ENCODE measurements around the gene ZC3H10. TPM values are rescaled to one million over a fixed set of nuclear protein-coding genes. Genes with fewer than 3 reads are reported as not detected.

ZC3H10 gene
- polyA plus RNA-seq, 1 donor from 2014 or later: 6.7 TPM

GRCh38 chr12:56122637-56123036 is 4.6 kb downstream of the ZC3H10 start:
- H3K27ac ChIP-seq (ENCODE audit: low read length): no peak overlapping the region
- H3K9me2 ChIP-seq (ENCODE audit: insufficient read depth, low read length): no peaks in the 10 kb centered on the region
- TF ChIP-seq EP300 (conservative IDR thresholded peaks at IDR 0.05; ENCODE audit: poor library complexity, severe bottlenecking) (no peak), SMC3 (conservative IDR thresholded peaks at IDR 0.05; ENCODE audit: poor library complexity) (no peak), CTCF (IDR thresholded peaks at IDR 0.05; ENCODE audit: poor library complexity, severe bottlenecking) (no peak), REST (IDR thresholded peaks at IDR 0.05; ENCODE audit: borderline replicate concordance) (no peak), MXI1 (conservative IDR thresholded peaks at IDR 0.05; ENCODE audit: poor library complexity, severe bottlenecking) (no peak), TAF1 (IDR thresholded peaks at IDR 0.05; ENCODE audit: low read depth) (no peak), POLR2AphosphoS5 (IDR thresholded peaks at IDR 0.05) (no peak), EZH2 (IDR thresholded peaks at IDR 0.05; ENCODE audit: borderline replicate concordance, insufficient read depth, low read length, poor library complexity, severe bottlenecking) (no peak), RAD21 (conservative IDR thresholded peaks at IDR 0.05) (no peak)

GRCh38 chr12:56124133-56124532 is 6.1 kb downstream of the ZC3H10 start:
- TF ChIP-seq SMC3 (conservative IDR thresholded peaks at IDR 0.05; ENCODE audit: poor library complexity) (no peak), MXI1 (conservative IDR thresholded peaks at IDR 0.05; ENCODE audit: poor library complexity, severe bottlenecking) (no peak), EP300 (conservative IDR thresholded peaks at IDR 0.05; ENCODE audit: poor library complexity, severe bottlenecking) (no peak), CTCF (IDR thresholded peaks at IDR 0.05; ENCODE audit: poor library complexity, severe bottlenecking) (no peak), REST (IDR thresholded peaks at IDR 0.05; ENCODE audit: borderline replicate concordance) (no peak), RAD21 (conservative IDR thresholded peaks at IDR 0.05) (no peak), TAF1 (IDR thresholded peaks at IDR 0.05; ENCODE audit: low read depth) (no peak), EZH2 (IDR thresholded peaks at IDR 0.05; ENCODE audit: borderline replicate concordance, insufficient read depth, low read length, poor library complexity, severe bottlenecking) (no peak), POLR2AphosphoS5 (IDR thresholded peaks at IDR 0.05) (no peak)
- no peak overlapping the region for H3K4me3 ChIP-seq (ENCODE audit: low read length)
- no peak overlapping the region for H3K4me2 ChIP-seq (ENCODE audit: low read length)
- no peaks in the 10 kb centered on the region for H3K9me3 ChIP-seq (ENCODE audit: low read length)
- H2AFZ ChIP-seq (ENCODE audit: low read depth, low read length): no peak overlapping the region
- H3K9ac ChIP-seq (ENCODE audit: low read length): no peak overlapping the region
- no peaks in the 10 kb centered on the region for H4K20me1 ChIP-seq (ENCODE audit: insufficient read depth)
- no peak overlapping the region for H3K27ac ChIP-seq (ENCODE audit: low read length)
- peaks cover 11% of the 10 kb centered on the region for H3K79me2 ChIP-seq (replicated peaks; ENCODE audit: insufficient read depth, low read length)
- H3F3A ChIP-seq (ENCODE audit: insufficient read depth, low read length, poor library complexity, severe bottlenecking): no peaks in the 10 kb centered on the region
- H3K27me3 ChIP-seq (ENCODE audit: insufficient read depth, low read depth, low read length): no peaks in the 10 kb centered on the region
- no peaks in the 10 kb centered on the region for H3K9me2 ChIP-seq (ENCODE audit: insufficient read depth, low read length)
- H3K36me3 ChIP-seq (ENCODE audit: insufficient read depth, low read length): no peaks in the 10 kb centered on the region

More at GRCh38 chr12:56122637-56123036, 4.6 kb downstream of the ZC3H10 start:
- Histone ChIP-seq H3K79me2 (replicated peaks; ENCODE audit: insufficient read depth, low read length) (peaks cover 20% of the 10 kb centered on the region), H3K9ac (ENCODE audit: low read length) (no peak overlapping the region), H3K4me2 (ENCODE audit: low read length) (no peak overlapping the region), H3K4me3 (ENCODE audit: low read length) (no peak overlapping the region), H3F3A (ENCODE audit: insufficient read depth, low read length, poor library complexity, severe bottlenecking) (no peaks in the 10 kb centered on the region), H3K9me3 (ENCODE audit: low read length) (no peaks in the 10 kb centered on the region), H3K36me3 (ENCODE audit: insufficient read depth, low read length) (no peaks in the 10 kb centered on the region), H2AFZ (ENCODE audit: low read depth, low read length) (no peak overlapping the region), H4K20me1 (ENCODE audit: insufficient read depth) (no peaks in the 10 kb centered on the region), H3K27me3 (ENCODE audit: insufficient read depth, low read depth, low read length) (no peaks in the 10 kb centered on the region)

All from neural cell (in vitro differentiated cells).